A549 treated with GW870086 at 1 μM for 4 hours (cell line): ENCODE data around the gene SMAD1. TPM values are rescaled to one million over a fixed set of nuclear protein-coding genes. Genes with fewer than 3 reads are reported as not detected.

Source experiments
- total RNA-seq: library from RNA; stranded (reverse); fragments of 200-300 nt; extraction: Qiagen RNA extraction; gene quantifications from 5 replicates; pipeline ENCODE4 v1.2.3, GENCODE V29; 2022; ENCODE audit warnings: low read depth

SMAD1 gene
- total RNA-seq = 8.0 to 11.2 TPM (median 10.0 TPM) in 5 replicates

GRCh38 chr4:145481164-145481941 is at the start of gene SMAD1:
Gene SMAD1 (plus strand): TSS chr4:145481853. CDS start chr4:145514614, 32,761 bp downstream.

Other genes with a start within 250 kb of the SMAD1 start
- gene MMAA, start 137.5 kb downstream of the SMAD1 start, total RNA-seq = 0.87 to 2.1 TPM (median 1.5 TPM) in 5 replicates
- not detected in 5 replicates for gene C4orf51, start 198.3 kb downstream of the SMAD1 start, total RNA-seq